GM19324 (cell line): Measurements from ENCODE around the gene EPX.

Source experiments
- ATAC-seq: cut with Tn5 transposase; IDR thresholded peaks from one replicate; pipeline ENCODE4 v1.9.1; 2021; ENCODE audit warnings: mild to moderate bottlenecking, moderate library complexity; ENCODE audit not compliant: unreplicated experiment, low FRiP score

Gene EPX

DNA sequence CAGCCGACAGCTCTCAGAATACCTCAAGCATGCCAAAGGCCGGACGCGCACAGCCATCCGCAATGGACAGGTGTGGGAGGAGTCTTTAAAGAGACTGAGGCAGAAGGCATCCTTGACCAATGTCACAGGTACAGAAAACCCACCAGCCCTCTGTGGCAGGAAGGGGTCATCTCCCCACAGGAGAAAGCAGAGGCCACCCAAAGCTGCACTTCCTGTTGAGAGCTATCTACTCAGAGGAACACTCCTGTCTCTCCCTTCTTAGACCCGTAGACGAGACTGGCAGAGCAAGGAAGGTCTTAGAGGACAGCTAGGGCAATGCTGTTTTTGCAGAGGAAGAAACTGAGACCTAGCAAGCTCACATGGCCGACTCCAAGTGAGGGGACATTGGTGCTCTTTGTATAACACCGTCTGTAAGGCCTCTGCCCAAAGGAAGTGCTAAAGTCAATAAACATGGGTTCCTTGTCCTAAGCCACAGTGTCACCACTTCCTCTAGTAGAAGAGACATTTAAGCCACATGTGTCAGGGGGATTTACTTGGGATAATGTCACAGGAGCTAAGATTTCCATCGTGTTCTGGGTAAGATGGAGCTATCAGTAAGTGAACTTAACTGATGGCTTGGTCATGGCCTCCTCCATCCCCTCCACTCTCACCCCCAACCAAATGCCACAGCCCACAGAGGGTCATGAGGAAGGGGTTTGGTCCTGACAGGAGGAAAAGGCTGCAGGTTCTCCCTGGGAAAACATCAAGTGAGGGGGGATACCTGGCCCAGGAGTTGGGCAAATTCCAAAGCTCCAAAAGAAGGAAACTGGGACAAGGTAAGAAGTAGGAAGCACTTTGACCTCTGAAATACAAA, 55.2 kb downstream of the EPX start:
- ATAC-seq: no peak

DNA sequence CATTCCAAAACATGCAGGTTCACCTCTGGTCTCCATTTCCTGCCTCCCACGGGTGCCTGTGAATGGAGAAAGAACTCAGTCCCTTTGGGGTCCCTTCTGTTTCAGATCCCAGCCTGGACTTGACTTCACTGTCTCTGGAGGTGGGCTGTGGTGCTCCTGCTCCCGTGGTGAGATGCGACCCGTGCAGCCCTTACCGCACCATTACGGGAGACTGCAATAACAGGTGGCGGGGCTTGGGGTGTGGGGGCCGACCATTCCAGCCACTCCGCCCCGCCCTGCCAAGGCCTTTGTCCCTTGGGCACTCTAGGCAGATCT, 56.4 kb downstream of the EPX start:
- ATAC-seq: no peak

DNA sequence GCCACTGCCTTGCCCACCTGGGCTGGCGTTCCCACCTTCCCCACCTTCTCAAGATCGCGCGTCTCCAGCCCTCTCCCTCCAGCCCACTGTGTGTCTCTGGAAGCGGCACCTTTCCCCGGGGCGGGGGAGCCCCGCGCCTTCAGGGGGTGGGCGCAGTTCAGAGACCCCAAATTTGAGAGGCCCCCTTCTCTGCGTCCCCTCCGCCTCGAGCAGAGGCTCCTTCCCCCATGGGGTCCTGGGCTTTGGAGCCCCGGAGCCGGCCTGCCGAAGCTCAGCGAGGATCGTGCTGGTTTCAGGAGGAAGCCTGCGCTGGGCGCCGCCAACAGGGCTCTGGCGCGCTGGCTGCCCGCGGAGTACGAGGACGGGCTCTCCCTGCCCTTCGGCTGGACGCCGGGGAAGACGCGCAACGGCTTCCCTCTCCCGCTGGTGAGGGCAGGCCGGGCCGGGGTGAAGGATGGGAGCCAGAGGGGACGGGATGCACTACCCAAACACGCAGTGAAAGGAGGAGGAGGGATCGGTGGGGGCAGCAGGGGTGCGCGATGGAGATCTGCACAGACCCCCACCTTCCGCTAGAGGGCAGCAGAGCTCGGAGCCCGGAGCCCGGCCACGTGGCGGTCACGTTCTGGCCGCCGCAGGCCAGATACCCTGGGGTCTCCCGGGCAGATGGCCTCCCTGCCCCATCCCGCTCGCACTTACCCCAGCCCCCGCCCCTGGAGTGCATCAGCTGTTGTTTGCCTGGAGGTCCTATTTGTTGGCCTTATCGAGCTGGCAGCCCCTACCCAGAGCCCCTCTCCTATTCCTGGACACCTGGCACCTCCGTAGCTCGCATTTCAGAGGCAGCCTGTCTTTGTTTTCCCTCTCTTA, 57.0 kb downstream of the EPX start:
- ATAC-seq: no peak

DNA sequence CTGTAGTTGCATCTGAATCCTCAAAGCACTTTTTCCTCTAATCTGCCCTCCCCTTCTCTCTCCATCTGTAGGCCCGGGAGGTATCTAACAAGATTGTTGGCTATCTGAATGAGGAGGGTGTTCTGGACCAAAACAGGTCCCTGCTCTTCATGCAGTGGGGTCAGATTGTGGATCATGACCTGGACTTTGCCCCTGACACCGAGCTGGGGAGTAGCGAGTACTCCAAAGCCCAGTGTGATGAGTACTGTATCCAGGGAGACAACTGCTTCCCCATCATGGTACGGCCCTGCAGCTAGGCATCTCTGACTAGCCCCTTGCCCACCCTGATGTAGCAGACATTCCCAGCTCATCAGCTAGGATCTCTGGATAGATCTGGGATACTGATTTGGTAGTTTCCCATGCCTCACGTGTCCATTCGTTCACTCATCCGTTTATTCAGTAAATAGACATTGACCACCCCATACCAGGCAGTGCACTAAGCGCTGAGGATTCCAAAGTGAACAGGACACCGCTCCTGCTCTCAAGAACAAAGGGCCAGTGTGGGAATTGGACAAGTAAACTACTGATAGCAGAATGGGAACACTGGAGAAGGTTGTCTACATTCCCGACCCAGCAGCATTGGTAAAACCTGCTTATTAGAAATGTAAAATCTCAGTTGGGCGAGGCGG, 58.0 kb downstream of the EPX start:
- ATAC-seq: no peak

DNA sequence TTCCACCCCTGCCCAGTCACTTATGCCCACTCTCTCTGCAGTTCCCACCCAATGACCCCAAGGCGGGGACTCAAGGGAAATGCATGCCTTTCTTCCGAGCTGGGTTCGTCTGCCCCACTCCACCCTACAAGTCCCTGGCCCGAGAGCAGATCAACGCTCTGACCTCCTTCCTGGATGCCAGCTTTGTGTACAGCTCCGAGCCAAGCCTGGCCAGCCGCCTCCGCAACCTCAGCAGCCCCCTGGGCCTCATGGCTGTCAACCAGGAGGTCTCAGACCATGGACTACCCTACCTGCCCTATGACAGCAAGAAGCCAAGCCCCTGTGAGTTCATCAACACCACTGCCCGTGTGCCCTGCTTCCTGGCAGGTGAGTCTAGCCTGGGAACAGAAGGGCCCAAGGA, 59.6 kb downstream of the EPX start:
- ATAC-seq: no peak

DNA sequence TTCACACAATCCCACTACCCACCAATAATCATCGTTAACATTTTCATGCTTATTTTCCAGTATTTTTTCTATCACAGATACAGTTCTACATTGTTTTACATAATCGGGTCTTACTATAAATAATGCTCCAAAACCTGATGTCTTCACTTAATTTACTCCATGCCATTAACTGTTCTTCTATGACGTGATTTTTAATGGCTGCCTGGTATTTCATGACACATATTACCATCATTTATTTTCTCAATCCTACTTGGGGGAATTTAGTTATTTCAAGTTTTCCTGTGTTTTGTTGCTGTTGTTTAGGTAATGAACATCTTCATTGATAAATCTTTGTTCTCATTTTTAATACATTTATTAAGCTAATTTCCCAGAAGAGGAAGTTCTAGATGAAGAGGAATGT, 60.6 kb downstream of the EPX start:
- no peak for ATAC-seq
